ENCODE results near the gene TAF10.

TAF10 gene

DNA sequence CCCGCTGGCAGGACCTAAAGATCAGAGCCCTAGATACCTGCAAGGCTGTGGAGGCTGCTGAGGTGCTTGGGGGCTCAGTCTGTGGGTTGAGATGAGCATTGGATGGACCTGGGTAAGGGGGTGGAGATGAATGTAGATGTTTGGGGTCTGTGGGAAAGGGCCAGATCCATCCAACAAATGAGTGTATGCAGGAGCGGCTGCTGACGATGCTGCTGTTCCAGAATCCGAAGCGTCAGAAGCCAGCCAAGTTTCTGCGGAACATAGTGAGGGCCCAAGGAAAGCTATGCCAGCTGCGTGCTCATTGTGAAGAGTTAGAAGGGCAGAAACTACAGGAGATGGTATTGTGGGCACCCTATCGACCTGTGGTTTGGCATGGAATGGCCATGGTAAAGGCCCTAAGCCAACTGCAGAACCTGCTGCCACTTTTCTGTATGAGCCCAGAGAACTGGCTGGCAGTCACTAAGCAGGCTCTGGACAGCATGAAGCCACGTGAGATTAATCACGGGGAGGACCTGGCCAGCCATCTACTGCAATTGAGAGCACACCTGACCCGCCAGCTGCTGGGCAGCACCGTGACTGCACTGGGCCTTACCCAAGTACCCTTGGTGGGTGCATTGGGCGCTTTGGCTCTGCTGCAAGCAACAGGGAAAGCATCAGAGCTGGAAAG lies 45.2 kb downstream of the TAF10 start:
- Histone ChIP-seq H3K79me2 (ENCODE audit: insufficient read depth, low read length) (no peaks in the 10 kb centered on the region), H2AFZ (ENCODE audit: low read length) (no peak overlapping the region)

GRCh38 chr11:6565988-6566703 lies 45.9 kb downstream of the TAF10 start:
- Histone ChIP-seq H3F3A (ENCODE audit: insufficient read depth, low read length) (no peaks in the 10 kb centered on the region), H3K27ac (ENCODE audit: low read depth, low read length, poor library complexity, severe bottlenecking) (no peak overlapping the region), H3K9ac (ENCODE audit: low read length) (no peak overlapping the region), H3K4me2 (ENCODE audit: low read length) (no peak overlapping the region), H3K27me3 (ENCODE audit: insufficient read depth, low read length) (no peaks in the 10 kb centered on the region), H3K9me3 (ENCODE audit: low read length) (no peaks in the 10 kb centered on the region), H4K20me1 (ENCODE audit: insufficient read depth, low read length) (no peaks in the 10 kb centered on the region), H3K4me1 (ENCODE audit: insufficient read depth, low read length, severe bottlenecking) (no peaks in the 10 kb centered on the region), H3K79me2 (ENCODE audit: insufficient read depth, low read length) (no peaks in the 10 kb centered on the region), H2AFZ (ENCODE audit: low read length) (no peak overlapping the region), H3K36me3 (ENCODE audit: insufficient read depth, low read length) (0 out of 2 replicates have a peak, but pooled peaks cover 3% of the 10 kb centered on the region), H3K4me3 (ENCODE audit: low read depth, low read length, poor library complexity, severe bottlenecking) (no peak overlapping the region), H3K9me2 (ENCODE audit: low read depth, low read length) (no peaks in the 10 kb centered on the region)
- TF ChIP-seq, protein P1, sequence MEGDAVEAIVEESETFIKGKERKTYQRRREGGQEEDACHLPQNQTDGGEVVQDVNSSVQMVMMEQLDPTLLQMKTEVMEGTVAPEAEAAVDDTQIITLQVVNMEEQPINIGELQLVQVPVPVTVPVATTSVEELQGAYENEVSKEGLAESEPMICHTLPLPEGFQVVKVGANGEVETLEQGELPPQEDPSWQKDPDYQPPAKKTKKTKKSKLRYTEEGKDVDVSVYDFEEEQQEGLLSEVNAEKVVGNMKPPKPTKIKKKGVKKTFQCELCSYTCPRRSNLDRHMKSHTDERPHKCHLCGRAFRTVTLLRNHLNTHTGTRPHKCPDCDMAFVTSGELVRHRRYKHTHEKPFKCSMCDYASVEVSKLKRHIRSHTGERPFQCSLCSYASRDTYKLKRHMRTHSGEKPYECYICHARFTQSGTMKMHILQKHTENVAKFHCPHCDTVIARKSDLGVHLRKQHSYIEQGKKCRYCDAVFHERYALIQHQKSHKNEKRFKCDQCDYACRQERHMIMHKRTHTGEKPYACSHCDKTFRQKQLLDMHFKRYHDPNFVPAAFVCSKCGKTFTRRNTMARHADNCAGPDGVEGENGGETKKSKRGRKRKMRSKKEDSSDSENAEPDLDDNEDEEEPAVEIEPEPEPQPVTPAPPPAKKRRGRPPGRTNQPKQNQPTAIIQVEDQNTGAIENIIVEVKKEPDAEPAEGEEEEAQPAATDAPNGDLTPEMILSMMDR (IDR thresholded peaks at IDR 0.05; ENCODE audit: low read length) = no peak
- no peak for TF ChIP-seq EZH2 (IDR thresholded peaks at IDR 0.05; ENCODE audit: borderline replicate concordance, low read length)

More for the DNA sequence above, 45.2 kb downstream of the TAF10 start:
- no peaks in the 10 kb centered on the region for H3K9me2 ChIP-seq (ENCODE audit: low read depth, low read length)
- TF ChIP-seq EZH2 (IDR thresholded peaks at IDR 0.05; ENCODE audit: borderline replicate concordance, low read length) = no peak
- TF ChIP-seq, protein P1 (IDR thresholded peaks at IDR 0.05; ENCODE audit: low read length) = no peak
- no peaks in the 10 kb centered on the region for H3K27me3 ChIP-seq (ENCODE audit: insufficient read depth, low read length)
- H3K36me3 ChIP-seq (ENCODE audit: insufficient read depth, low read length) = 0 out of 2 replicates have a peak, but pooled peaks cover 3% of the 10 kb centered on the region
- H3K27ac ChIP-seq (ENCODE audit: low read depth, low read length, poor library complexity, severe bottlenecking) = no peak overlapping the region
- no peak overlapping the region for H3K4me2 ChIP-seq (ENCODE audit: low read length)
- no peak overlapping the region for H3K9ac ChIP-seq (ENCODE audit: low read length)
- no peaks in the 10 kb centered on the region for H3K4me1 ChIP-seq (ENCODE audit: insufficient read depth, low read length, severe bottlenecking)
- H3K4me3 ChIP-seq (ENCODE audit: low read depth, low read length, poor library complexity, severe bottlenecking) = no peak overlapping the region
- H3K9me3 ChIP-seq (ENCODE audit: low read length) = no peaks in the 10 kb centered on the region
- no peaks in the 10 kb centered on the region for H4K20me1 ChIP-seq (ENCODE audit: insufficient read depth, low read length)
- no peaks in the 10 kb centered on the region for H3F3A ChIP-seq (ENCODE audit: insufficient read depth, low read length)

DNA sequence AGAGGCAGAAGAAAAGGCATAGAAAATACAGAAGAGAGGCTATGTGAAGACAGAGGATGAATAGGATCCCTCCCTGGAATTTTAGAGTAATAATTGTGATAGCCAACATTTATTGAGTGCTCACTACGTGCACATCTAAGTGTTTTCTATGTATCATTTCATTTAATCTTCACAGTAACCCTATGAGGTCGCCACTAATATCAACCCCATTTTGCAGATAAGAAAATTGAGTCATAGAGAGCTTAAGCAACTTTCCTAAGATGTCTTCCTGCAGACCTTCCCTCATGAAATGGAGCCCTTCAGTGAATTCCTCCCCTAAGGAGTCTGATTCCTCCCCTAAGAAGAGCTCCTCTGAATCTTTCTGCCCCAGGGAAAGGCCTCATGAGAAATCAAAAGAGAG lies 46.7 kb downstream of the TAF10 start:
- H3K36me3 ChIP-seq (ENCODE audit: insufficient read depth, low read length) = 0 out of 2 replicates have a peak, but pooled peaks cover 3% of the 10 kb centered on the region
- no peaks in the 10 kb centered on the region for H3F3A ChIP-seq (ENCODE audit: insufficient read depth, low read length)
- TF ChIP-seq EZH2 (IDR thresholded peaks at IDR 0.05; ENCODE audit: borderline replicate concordance, low read length) = no peak
- TF ChIP-seq, protein P1 (IDR thresholded peaks at IDR 0.05; ENCODE audit: low read length) = no peak
- no peak overlapping the region for H3K4me3 ChIP-seq (ENCODE audit: low read depth, low read length, poor library complexity, severe bottlenecking)
- H3K9ac ChIP-seq (ENCODE audit: low read length) = no peak overlapping the region
- H3K27me3 ChIP-seq (ENCODE audit: insufficient read depth, low read length) = no peaks in the 10 kb centered on the region
- no peaks in the 10 kb centered on the region for H3K9me3 ChIP-seq (ENCODE audit: low read length)
- no peak overlapping the region for H3K4me2 ChIP-seq (ENCODE audit: low read length)
- H3K4me1 ChIP-seq (ENCODE audit: insufficient read depth, low read length, severe bottlenecking) = no peaks in the 10 kb centered on the region
- no peak overlapping the region for H3K27ac ChIP-seq (ENCODE audit: low read depth, low read length, poor library complexity, severe bottlenecking)
- H3K79me2 ChIP-seq (ENCODE audit: insufficient read depth, low read length) = no peaks in the 10 kb centered on the region
- H3K9me2 ChIP-seq (ENCODE audit: low read depth, low read length) = no peaks in the 10 kb centered on the region
- no peak overlapping the region for H2AFZ ChIP-seq (ENCODE audit: low read length)
- H4K20me1 ChIP-seq (ENCODE audit: insufficient read depth, low read length) = no peaks in the 10 kb centered on the region
